ENCODE results near the gene FLNC.

FLNC gene

DNA sequence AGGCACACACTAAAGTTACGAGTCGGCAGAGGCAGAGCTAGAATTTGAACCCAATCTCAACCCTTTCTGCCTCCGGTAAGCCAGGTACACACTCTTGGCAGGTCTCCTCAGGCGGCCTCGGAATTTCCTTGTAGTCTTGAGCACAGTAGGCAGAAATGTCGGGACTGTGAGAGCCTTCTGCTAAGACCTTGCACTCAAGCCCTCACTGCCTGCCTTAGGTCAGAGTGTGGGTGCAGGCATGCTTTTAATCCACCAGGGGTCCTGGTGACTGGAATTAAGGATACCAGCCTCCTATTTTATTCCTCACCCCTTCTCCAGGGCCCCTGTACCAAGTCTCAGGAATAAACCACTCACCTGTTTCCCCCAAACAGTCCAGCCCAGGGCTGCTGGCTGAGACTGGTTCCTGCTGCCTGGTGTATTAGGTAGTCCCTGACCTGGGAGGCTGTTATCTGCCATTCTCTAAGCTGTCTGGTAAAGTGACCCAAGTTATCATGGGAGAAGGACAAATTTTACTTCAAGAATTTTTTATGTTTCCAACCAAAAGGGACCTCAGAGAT, 33.3 kb downstream of the FLNC start:
- peak; percentile 67 for DNase-seq

DNA sequence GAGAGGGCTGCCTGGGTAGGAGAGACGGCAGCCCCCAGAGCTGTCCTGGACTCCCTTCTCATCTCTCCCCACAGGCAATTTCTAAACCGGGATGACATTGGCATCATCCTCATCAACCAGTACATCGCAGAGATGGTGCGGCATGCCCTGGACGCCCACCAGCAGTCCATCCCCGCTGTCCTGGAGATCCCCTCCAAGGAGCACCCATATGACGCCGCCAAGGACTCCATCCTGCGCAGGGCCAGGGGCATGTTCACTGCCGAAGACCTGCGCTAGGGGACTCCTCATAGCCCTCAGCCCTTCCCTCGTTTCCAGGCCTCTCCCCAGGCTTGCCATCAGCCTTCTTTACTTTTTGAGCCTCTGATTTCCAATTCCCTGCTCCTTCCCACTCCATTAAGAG, 35.1 kb downstream of the FLNC start:
- no peak for DNase-seq

DNA sequence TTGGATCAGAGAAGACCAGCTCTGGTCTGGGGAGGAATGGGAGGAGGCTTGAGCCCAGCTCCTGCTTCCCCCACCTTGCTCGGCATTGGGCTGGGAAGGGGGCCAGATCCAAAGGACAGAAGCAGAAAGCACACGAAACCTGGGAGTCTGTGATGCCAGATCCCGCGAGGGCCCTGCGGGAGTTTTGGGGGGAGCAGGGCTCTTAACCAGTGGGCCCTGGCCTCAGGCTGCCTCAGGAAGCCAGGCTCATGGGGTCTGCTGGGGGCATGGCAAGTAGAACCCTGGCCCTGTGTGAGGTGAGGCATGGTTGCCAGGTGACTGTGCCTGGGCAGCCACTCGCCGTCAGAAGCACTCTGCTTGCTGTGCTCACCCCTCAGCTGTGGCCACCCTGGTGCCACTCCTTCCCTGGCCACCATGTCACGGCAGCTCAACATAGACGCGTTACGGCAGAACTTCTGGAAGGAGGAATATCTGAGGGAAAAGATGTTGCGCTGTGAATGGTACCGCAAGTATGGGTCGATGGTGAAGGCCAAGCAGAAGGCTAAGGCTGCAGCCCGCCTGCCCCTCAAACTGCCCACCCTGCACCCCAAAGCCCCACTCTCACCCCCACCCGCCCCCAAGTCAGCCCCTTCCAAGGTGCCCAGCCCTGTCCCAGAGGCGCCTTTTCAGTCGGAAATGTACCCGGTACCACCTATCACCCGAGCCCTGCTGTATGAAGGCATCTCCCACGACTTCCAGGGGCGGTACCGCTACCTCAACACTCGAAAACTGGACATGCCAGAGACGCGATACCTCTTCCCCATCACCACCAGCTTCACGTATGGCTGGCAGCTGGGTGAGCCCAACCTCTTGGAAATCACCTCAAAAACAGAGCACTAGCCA, 36.0 kb downstream of the FLNC start:
- DNase-seq, result no peak

GRCh38 chr7:128867241-128867640, 37.0 kb downstream of the FLNC start:
- DNase-seq, result no peak

DNA sequence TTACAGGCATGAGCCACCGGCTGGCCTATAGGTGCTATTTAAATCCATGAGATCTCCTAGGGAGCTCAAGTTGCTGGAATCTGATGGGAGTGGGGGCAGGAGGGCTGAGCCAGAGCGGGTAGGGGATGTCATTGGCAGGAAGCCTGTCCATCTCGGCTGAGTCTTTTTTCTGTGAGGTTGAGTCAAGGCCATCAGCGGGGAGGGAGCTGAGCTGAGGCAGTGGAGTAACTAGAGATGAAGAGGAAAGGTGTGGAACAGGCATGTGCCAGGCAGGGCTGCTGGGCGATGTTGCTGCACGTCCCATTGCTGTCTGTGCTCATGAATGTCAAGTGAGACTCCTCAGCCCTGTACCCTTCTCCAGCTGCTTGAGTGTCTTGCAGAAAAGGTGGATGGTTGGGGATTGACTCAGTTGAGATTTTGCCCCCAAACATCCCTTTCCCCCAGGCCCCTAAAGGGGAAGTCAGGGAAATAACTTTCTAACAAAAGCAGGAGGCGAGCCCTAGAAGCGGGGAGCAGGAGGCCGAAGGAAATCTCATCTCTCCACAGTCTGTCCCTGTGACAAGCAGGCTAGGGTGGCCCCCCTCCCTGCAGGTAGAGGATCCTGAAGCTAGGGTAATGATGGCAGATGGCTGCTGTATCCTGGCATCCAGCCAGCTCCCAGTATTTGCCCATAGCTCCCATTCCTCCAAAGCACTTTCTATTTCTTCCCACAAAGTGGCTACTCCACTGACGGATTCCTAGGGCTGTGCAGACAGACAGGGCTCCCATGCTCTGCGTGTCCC, 37.8 kb downstream of the FLNC start:
- no peak for DNase-seq

DNA sequence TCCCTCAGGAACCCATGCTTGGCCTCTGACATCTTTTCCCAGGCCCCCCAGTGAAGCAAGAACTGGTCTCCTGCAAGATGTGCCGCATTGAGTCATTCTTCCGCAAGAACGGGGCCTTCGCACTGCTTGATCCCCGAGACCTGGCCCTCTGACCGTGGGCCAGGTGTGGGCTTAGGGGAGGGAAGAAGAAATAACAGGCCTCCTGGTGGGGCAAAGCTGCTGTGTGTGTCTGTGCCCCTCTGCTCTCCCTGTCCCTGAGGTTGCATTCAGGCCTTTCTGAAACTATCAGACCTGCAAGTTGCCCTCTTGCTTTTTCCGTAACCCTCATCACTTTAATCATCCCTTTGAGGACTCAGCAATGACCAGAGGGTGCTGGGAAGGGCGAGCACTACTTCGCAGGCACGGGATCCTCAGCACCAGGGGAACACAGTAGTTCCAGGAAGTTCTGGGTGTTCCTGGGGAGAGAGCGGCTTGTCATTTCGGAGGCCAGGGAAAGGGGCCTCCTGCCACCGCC, 38.5 kb downstream of the FLNC start:
- DNase-seq, result no peak

GRCh38 chr7:128869138-128869943, 39.1 kb downstream of the FLNC start:
- DNase-seq, result peak; percentile 57

DNA sequence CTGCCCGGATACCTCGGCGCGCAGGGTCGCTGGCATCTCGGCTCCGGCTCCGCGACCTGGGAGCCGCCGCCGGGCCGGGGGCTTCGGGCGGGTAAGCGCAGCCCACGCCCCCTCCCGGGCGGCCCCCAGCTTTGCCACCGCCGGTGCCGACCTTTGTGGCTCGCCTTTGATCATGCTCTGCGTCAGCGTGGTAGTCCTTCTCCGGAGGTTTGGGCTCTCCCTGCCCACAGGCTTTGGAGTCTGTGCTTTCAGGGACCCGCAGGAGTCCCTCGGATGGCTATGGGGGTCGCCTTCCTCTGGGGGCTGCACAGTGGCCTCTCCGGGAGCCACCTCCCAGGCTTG, 39.7 kb downstream of the FLNC start:
- peak; percentile 29 for DNase-seq

- DNase-seq, result no peak
These were observed 40.8 kb downstream of the FLNC start for GRCh38 chr7:128871050-128871449.

DNA sequence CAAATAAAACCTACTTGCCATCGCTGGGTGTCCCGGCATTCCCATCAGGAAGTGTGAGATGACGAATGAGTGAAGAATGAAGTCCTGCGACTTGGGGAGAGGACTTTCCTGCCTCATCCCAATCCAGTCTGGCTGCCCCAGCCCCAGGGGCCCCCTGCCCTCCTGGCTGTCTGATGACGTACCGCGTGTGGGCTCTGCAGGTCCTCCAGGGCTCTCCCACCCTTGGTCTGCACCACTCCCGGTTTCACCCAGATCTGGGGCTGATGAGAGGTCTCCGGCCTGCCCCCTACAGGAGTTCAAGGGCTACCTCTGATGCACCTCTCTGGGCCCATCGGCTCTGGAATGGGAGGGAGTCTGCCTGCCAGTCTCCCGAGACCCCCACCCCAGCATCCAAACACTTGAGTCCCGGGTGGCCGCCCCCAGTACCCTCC, 42.2 kb downstream of the FLNC start:
- DNase-seq, result no peak

GRCh38 chr7:128873234-128873633, 43.0 kb downstream of the FLNC start:
- DNase-seq, result no peak

DNA sequence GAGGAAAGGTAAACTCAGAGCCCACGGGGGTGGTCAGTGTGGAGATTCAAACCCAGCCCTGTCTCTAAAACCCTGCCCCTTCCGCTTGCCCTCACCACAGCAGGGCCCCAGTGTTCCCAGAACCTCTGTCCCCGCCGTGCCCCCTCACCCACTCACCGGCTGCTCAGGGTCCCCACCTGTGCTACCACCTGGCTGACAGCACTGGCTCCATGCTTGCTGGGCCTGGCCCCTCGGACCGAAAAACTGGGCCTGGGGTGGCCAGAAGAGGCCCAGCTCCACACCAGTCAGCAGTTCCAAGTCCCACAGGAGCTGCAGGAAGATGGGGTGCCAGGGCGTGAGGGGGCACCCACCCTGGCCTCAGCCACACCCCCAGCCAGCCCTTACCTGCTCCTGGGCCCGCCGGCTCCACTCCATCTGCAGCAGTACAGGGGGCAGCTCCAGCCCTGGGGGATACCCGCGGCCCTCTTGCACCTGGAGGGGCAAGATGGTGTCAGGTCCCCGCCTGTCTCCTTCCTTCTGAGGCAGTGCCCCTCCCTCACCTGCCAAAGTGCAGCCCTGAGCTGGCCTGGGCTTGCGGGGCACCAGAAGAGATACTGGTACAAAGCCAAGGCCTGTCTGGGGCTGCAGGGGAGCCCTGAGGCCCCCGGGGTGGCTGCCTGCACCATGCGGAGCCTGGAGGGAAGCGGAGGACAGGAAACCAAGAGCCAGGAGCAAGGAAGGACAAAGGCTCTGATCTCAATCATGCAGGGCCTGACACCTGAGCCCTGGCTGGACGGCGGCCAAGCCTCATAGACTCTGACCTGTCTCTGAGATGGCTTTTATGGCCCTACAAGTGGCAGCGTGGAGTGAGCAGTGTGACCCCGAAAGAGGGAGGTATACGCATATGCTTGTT, 44.2 kb downstream of the FLNC start:
- no peak for DNase-seq

DNA sequence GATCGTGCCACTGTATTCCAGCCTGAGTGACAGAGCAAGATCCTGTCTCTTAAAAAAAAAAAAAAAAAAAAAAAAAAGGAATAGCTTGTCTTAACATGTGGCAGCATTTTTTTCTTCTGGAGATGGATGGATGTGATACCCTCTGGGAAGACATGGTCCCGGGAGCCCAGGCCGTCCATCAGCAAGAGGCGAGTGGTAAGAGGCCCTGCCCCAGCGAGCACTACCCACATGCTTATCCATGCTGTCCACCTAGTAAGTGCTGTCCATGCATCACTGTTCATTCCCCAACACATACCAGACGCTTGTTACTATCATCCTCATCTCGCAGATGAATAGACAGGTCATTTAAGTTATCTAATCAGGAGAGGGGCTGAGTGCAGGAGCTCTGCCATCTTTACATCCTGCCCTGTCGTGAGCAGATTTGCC, 45.3 kb downstream of the FLNC start:
- no peak for DNase-seq

DNA sequence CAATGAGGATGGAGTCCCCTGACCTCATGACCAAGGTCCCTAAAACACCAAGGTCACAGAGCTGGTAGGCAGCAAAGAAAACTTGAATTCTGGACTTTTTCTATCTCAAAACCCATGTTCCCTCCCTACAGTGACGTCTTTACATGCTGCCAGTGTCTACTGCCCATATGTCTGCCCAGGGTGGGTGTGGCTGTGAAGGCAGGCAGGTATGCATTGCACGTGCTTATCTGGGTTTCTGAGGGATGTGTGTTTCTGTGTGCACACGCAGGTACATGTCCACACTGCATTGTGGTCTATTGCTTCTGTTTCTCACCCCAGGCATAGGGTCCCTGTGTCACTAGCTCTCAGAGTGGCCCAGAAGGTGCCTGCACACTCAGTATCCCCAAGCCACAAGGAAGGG, 45.9 kb downstream of the FLNC start:
- DNase-seq, result no peak

DNA sequence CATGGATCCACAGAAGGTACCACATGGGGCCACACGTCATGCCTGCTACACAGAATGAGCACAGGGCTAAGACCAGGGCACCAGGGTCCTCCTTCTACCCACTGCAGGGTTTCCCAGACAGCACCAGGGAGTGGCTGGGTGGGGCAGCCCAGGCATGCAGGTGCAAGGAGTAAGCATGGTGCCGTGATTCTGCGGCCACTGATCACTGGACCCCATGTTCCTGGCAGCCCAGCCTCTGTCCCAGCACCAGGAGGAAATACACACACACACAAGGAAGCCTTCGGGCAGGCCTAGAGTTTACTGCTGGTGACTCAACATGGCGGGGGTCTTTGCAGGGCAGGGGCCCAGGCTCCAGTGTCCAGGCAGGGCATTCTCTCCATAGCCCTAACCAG, 46.4 kb downstream of the FLNC start:
- DNase-seq, result no peak

DNA sequence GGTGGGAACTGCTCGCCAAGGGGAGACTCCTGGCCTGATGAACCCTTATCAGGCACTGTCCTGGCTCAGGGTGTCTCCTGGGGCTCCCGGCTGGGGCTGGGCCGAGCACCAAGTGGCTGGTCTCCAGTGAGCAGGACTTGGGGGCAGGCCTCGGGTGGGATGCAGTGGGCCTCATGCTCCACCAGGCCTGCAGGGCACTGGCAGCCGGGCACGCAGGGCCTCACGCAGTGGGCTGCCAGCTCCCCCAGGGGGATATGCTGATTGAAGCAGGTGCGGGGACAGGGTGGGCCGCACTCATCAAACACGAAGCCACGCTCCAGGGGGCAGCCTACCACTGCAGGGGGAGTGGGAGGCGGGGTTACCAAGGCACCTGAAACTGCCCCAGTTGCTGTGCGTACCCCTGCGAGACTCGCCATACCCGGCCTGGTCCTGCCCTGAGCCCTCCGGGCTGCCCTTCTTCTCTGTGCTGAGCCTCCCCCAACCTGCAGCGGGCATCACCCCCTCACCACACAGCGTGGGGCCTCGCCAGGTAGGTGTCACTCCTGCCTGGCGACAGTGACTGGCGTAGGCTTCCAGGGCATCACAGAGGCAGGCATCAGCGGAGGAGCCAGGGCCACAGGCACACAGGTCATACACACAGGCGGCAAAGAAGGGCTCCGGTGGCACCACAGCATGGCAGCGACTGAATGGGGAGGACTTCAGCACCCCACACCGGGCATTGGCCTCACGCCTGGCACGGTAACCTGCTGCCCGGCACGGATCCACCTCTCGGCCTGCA, 47.0 kb downstream of the FLNC start:
- no peak for DNase-seq

DNA sequence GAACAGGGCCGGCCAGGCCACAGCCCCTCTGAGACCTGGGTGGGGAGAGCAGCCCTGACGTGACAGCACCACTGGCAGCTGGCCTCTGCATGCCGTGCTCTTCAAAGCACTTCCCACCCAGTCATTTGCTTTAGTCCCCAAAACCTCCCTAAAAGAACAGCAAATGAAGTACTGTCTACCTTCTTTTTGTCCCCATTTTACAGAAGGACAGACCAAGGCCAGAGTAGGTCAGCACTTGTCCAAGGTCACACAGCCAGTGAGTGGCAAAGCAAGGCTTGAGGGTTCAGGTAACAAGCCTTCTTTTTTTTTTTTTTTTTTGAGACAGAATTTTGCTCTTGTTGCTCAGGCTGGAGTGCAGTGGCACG, 47.5 kb downstream of the FLNC start:
- DNase-seq, result no peak

GRCh38 chr7:128878226-128879105, 48.3 kb downstream of the FLNC start:
- DNase-seq, result no peak

DNA sequence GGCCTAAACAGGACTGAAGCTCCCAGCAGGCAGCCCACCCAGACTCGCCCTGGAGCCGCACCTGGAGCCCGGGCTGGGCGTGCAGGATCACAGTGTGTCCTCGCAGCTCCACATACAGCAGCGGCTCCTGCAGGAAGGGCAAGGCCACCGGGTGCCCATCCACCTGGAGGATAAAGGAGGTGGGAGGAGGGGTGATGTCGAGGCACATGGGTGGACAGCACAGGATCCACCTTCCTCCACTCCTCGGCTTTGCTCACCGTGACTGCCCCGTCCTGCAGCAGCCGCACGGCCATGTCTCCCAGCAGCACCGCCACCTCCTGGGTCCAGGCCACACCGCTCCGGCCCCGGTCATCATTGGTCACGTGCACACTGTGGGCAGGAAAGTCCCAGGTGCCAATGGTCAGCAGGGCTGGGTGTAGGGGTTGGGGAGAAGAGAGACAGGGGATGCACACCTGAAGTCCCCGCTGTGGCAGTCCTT, 49.3 kb downstream of the FLNC start:
- DNase-seq, result no peak

Measured in activated CD4-positive, alpha-beta T cell treated with anti-CD3 and anti-CD28 coated beads for 48 hours (primary cell).